Embryonic facial prominence (tissue), 1 donor: ENCODE results near the gene HDAC10.

Experiments used
- DNase-seq: peaks from one replicate; pipeline ENCODE4 v3.0.0-alpha.2; 2016; ENCODE audit errors: extremely low spot score

The HDAC10 gene

GRCh38 chr22:50238755-50239154, 12.3 kb downstream of the HDAC10 start:
- DNase-seq, result no peak

DNA sequence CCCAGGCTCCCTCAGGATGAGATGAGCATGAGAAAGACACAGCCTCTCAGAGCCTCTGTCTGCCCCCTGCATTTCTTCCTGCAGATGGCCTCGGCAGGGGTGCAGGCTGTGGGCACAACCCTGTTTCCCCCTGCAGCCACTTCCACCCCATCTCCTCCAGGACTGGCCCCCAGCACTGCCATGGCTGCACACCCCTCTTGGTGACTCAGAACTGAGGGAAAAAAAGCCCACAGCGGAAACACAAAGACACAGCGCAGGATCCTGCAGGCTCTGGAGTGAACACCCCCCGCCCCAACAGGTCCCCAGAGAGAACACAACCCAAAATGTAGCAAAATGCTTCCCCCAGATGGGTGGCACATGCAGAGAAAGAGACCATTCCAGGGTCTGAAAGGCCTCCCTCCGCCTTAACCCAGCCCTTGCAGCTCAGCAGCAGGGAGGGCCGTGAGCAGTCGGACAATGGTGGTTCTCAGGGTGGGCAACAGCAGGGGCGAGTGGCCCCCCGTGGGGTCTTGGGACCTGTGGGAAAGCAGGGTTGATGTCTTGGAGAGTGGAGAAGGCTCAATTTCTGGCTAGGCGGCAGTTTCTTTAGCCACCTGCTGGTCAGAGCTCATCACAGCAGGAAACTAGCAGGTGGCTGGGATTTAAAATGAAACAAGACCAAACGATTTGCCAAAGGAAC, 14.2 kb downstream of the HDAC10 start:
- DNase-seq, result no peak

DNA sequence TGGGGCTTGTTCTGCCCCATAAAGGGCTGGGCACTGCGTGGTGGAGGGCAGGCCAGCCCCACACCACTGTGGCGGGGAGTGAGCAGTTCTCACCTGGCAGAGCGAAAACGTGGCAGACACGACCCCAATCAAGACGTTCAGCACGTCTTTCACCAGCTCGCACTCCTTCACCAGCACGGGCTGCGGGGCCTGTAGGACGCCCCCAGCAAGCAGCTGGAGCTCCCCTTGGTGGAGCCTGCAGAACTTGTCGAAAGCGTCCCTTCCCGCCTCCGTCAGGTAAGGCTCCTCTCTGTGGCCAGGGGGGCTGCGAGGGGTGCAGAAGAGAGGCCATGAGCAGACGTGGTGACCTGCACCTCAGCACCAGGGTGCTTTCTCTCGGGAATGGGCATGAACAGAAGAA, 17.8 kb downstream of the HDAC10 start:
- no peak for DNase-seq

GRCh38 chr22:50232481-50233151, 18.4 kb downstream of the HDAC10 start:
- no peak for DNase-seq

GRCh38 chr22:50229370-50229769, 21.7 kb downstream of the HDAC10 start:
- no peak for DNase-seq

GRCh38 chr22:50228366-50228765, 22.7 kb downstream of the HDAC10 start:
- no peak for DNase-seq

GRCh38 chr22:50227579-50228215, 23.4 kb downstream of the HDAC10 start:
- no peak for DNase-seq

- no peak for DNase-seq
Measured at GRCh38 chr22:50226875-50227165, 24.2 kb downstream of the HDAC10 start.

- DNase-seq, result no peak
Measured at GRCh38 chr22:50226063-50226874, 24.8 kb downstream of the HDAC10 start.

GRCh38 chr22:50225200-50225969, 25.7 kb downstream of the HDAC10 start:
- no peak for DNase-seq

- no peak for DNase-seq
Measured at GRCh38 chr22:50224071-50224470, 27.0 kb downstream of the HDAC10 start.

- DNase-seq, result no peak
Measured at GRCh38 chr22:50222508-50222907, 28.6 kb downstream of the HDAC10 start.

DNA sequence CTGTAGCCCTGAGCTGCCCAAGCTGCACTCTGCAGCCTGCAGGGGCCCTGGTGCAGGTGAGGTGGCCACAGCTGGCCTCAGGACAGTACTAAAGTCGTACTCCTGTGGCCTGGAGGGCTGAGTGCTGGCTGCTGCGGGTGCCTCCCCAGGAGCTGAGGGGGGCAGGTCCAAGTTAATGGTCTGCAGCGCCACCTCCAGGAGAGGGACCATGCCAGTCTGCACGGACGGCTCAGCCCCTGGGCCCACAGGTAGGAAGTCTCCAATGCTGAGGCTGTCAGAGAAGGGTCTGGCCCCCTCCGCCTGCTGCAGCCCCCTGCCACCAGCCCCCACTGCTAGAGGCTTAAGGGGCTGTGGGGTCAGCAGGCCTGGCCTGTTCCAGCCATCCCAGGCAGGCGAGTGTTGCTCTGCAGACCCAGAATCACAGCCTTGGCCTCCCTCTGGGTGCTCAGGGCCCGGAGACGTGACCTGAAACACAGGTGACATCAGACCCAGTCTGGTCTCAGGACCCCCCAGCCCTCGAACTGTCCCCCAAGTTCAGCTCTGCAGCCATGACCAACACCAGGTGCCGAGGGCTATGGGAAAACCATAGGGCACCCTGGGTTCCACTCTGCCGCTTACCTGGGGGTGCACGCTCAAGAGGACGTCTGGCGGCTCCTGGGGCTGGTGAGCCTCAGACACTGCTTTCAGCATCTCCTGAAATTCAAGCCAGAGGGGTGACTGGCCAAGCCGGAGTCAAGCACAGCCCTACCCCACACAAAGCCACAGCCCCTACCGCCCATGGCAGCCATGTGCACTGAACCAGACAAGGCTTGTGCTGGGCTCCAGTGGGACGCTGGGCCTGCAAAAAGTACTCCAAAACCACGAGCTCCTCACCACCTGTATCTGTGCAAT, 29.4 kb downstream of the HDAC10 start:
- DNase-seq, result no peak

DNA sequence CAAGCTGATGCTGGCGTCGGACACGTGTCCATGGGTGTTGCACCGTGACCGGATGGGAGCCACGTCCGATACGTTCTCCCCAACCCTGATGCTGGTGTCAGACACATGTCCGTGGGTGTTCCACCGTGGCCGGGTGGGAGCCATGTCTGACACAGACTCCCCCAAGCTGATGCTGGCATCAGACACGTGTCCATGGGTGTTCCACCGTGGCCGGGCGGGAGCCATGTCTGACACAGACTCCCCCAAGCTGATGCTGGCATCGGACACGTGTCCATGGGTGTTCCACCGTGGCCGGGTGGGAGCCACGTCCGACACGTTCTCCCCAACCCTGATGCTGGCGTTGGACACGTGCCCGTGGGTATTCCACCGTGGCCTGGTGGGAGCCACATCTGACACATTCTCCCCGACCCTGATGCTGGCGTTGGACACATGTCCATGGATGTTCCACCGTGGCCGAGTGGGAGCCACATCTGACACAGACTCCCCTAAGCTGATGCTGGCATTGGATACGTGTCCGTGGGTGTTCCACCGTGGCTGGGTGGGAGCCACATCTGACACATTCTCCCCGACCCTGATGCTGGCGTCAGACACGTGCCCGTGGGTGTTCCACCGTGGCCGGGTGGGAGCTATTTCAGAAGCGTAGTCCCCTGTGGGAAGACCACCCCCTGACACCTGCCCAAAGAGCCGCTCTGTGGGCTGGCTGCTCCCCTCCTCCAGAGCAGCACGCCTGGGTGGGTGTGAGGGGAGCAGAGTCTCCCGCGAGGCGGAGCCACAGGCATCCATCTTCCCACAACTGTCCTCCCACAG, 30.3 kb downstream of the HDAC10 start:
- no peak for DNase-seq

GRCh38 chr22:50219800-50220602, 31.1 kb downstream of the HDAC10 start:
- no peak for DNase-seq

DNA sequence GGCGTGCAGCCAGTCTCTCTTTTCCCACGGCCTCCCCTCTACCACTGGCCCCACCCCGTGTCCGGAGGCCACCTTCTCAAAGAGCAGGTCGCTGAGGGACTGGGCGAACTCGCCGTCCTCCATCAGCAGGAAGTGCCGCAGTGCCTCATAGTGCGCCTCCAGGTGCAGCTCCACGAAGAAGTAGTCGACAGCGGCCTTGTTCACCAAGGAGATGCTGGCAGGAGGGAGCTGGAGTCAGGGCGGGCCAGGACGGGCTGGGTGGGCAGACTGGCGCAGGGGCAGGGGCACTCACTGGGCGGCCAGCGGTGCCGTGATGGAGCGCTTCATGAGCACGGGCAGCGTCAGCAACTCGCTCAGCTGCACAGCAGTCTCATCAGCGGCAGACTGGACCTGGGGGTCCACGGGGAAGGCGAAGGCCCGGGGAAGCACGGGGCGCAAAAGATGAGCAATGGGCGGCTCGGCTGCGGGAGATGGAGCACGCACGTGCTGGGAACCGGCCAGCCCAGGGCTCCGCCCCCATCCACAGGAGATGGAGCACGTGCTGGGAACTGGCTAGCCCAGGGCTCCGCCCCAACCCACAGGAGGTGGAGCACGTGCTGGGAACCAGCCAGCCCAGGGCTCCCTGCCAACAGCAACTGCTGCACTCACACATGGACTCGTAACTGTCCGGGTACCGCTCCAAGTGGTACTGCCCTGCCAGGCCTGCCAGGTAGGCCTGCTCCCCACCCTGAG, 31.9 kb downstream of the HDAC10 start:
- DNase-seq, result no peak

- no peak for DNase-seq
Measured at GRCh38 chr22:50218153-50218995, 32.7 kb downstream of the HDAC10 start.
